ENCODE measurements around the gene LIMCH1. TPM values are rescaled to one million over a fixed set of nuclear protein-coding genes. Genes with fewer than 3 reads are reported as not detected.

Gene LIMCH1
- total RNA-seq, 1 experiment from 2014 or later, result 17.8 TPM

Other genes starting within 250 kb of the LIMCH1 start
- gene PHOX2B, start 210.6 kb downstream of the LIMCH1 start, total RNA-seq (2014; rRNA removed; shearing (Covaris generic)), result not detected in 2 replicates